Gastrocnemius medialis (tissue), 4 donors: ENCODE results near the gene DNMT1. TPM values are rescaled to one million over a fixed set of nuclear protein-coding genes. Genes with fewer than 3 reads are reported as not detected.

Source experiments
- ATAC-seq, 2 donors: fragments of 150-250 bp; one replicate each; pipeline ENCODE4 v1.9.1; 2016
- DNase-seq, 2 donors: peaks; one replicate each; pipeline ENCODE4 v3.0.0-alpha.2; 2019
- H3K27ac ChIP-seq, 4 donors: fragments of 200-600 bp; sonication (generic); 1 replicate in 1 of 4; 2 replicates in 3 of 4; pipeline ENCODE4 v1.5.1; 2016 to 2018; ENCODE audit warnings: mild to moderate bottlenecking in 2 of 4, moderate library complexity in 1 of 4
- H3K27me3 ChIP-seq, 3 donors: fragments of 200-600 bp; sonication (generic) in 2 of 3; 1 replicate in 1 of 3; 2 replicates in 2 of 3; pipeline versions ENCODE4 v1.5.1 to v1.6.0; 2016 to 2019; ENCODE audit warnings: mild to moderate bottlenecking in 1 of 3, moderate library complexity in 1 of 3
- H3K36me3 ChIP-seq, 2 donors: fragments of 200-600 bp; sonication (generic) in 1 of 2; one replicate each; pipeline ENCODE4 v1.5.1; 2017 to 2018
- H3K4me1 ChIP-seq, 2 donors: fragments of 200-600 bp; sonication (generic) in 1 of 2; one replicate each; pipeline ENCODE4 v1.5.1; 2016 to 2017; ENCODE audit warnings: mild to moderate bottlenecking in 2 of 2
- H3K4me3 ChIP-seq, 4 donors: fragments of 200-600 bp; sonication (generic) in 3 of 4; 1 replicate in 1 of 4; 2 replicates in 3 of 4; pipeline ENCODE4 v1.5.1; 2016 to 2019; ENCODE audit warnings: mild to moderate bottlenecking in 2 of 4
- H3K9me3 ChIP-seq, 3 donors: fragments of 200-600 bp; sonication (generic) in 2 of 3; 1 replicate in 1 of 3; 2 replicates in 2 of 3; pipeline ENCODE4 v1.5.1; 2016 to 2019
- CTCF ChIP-seq, 5 experiments: fragments of 450-650 bp in 3 of 5; fragments of 200-600 bp in 2 of 5; sonication (generic) in 2 of 5; IDR thresholded peaks in 4 of 5; conservative IDR thresholded peaks in 1 of 5; 1 replicate in 4 of 5; 2 replicates in 1 of 5; pipeline ENCODE4 v1.5.1; 2016 to 2019; ENCODE audit warnings: antibody characterized with exemption in 5 of 5, mild to moderate bottlenecking in 3 of 5, moderate library complexity in 3 of 5
- POLR2A ChIP-seq, 2 donors: fragments of 450-650 bp; IDR thresholded peaks; one replicate each; pipeline ENCODE4 v1.6.1; 2017; ENCODE audit warnings: antibody characterized with exemption in 2 of 2, mild to moderate bottlenecking in 2 of 2, moderate library complexity in 2 of 2
- in situ Hi-C, 4 donors: fragments of 200-750 bp; cut with MboI; loops; one replicate each; pipeline versions ENCODE4 v1.15.0 to v1.8.0; 2017; ENCODE audit warnings: low sequenced_read_pairs in 4 of 4
- intact Hi-C: fragments of 100-400 bp; cut with DNase I; formaldehyde crosslinking; loops from one replicate; pipeline ENCODE4 v1.15.1; 2023; ENCODE audit warnings: low total_unique reads
- total RNA-seq, 4 donors: library from RNA; depleted of rRNA; stranded (reverse); fragments of >200 nt; gene quantifications; one replicate each; pipeline versions ENCODE4 v1.1.0 to v1.2.3, GENCODE V29; 2016

DNMT1 gene
- total RNA-seq, 4 donors from 2014 or later = 11.5 to 43.0 (median 17.7) TPM

- DNase-seq (no peak), ATAC-seq (no peak)
- Histone ChIP-seq H3K9me3 (no peaks in the 10 kb centered on the region), H3K27ac (no peak overlapping the region), H3K4me3 (no peak overlapping the region), H3K27me3 (no peaks in the 10 kb centered on the region), H3K4me1 (no peaks in the 10 kb centered on the region), H3K36me3 (peaks cover 0 to 77% of the 10 kb centered on the region in 2 donors)
- in situ Hi-C loops (no loop called here), intact Hi-C loops (no loop called here)
- no peak for TF ChIP-seq CTCF (IDR thresholded peaks at IDR 0.05 in 4 of 5, conservative IDR thresholded peaks at IDR 0.05 in 1 of 5)
- no peak for TF ChIP-seq POLR2A (IDR thresholded peaks at IDR 0.05)
Measured at GRCh38 chr19:10139952-10140351, 54.8 kb downstream of the DNMT1 start.

GRCh38 chr19:10138879-10139795, 55.6 kb downstream of the DNMT1 start:
- DNase-seq (no peak), ATAC-seq (no peak)
- intact Hi-C loops = no loop called here
- Histone ChIP-seq H3K27me3 (no peaks in the 10 kb centered on the region), H3K36me3 (peaks cover 0 to 70% of the 10 kb centered on the region in 2 donors), H3K4me3 (no peak overlapping the region), H3K27ac (no peak overlapping the region), H3K9me3 (no peaks in the 10 kb centered on the region), H3K4me1 (no peaks in the 10 kb centered on the region)
- in situ Hi-C loops = no loop called here
- TF ChIP-seq POLR2A (IDR thresholded peaks at IDR 0.05) = no peak
- no peak for TF ChIP-seq CTCF (IDR thresholded peaks at IDR 0.05 in 4 of 5, conservative IDR thresholded peaks at IDR 0.05 in 1 of 5)

- H3K27ac ChIP-seq = no peak overlapping the region
- no peaks in the 10 kb centered on the region for H3K9me3 ChIP-seq
- in situ Hi-C loops = no loop called here
- DNase-seq (no peak), ATAC-seq (no peak)
- H3K4me3 ChIP-seq = no peak overlapping the region
- no peak for TF ChIP-seq CTCF (IDR thresholded peaks at IDR 0.05 in 4 of 5, conservative IDR thresholded peaks at IDR 0.05 in 1 of 5)
- TF ChIP-seq POLR2A (IDR thresholded peaks at IDR 0.05) = no peak
- no peaks in the 10 kb centered on the region for H3K4me1 ChIP-seq
- H3K27me3 ChIP-seq = no peaks in the 10 kb centered on the region
- peaks cover 0 to 59% of the 10 kb centered on the region in 2 donors for H3K36me3 ChIP-seq
- intact Hi-C loops = no loop called here
Measured at GRCh38 chr19:10137751-10138682, 56.7 kb downstream of the DNMT1 start.

GRCh38 chr19:10136936-10137335, 57.8 kb downstream of the DNMT1 start:
- Histone ChIP-seq H3K9me3 (no peaks in the 10 kb centered on the region), H3K4me3 (no peak overlapping the region)

More at GRCh38 chr19:10136936-10137335, 57.8 kb downstream of the DNMT1 start:
- H3K36me3 ChIP-seq = peaks cover 0 to 49% of the 10 kb centered on the region in 2 donors
- no peak for DNase-seq
- H3K27me3 ChIP-seq = no peaks in the 10 kb centered on the region
- no peak for ATAC-seq
- no peak for TF ChIP-seq CTCF (IDR thresholded peaks at IDR 0.05 in 4 of 5, conservative IDR thresholded peaks at IDR 0.05 in 1 of 5)
- TF ChIP-seq POLR2A (IDR thresholded peaks at IDR 0.05) = no peak
- in situ Hi-C loops = no loop called here
- H3K4me1 ChIP-seq = no peaks in the 10 kb centered on the region
- intact Hi-C loops = no loop called here
- H3K27ac ChIP-seq = no peak overlapping the region
